Activated naive CD4-positive, alpha-beta T cell (primary cell): ENCODE results near the gene GUCA2A.
"Not testable (repeated sequence)": the region's sequence is repeated elsewhere in the genome, so short reads cannot be mapped to it uniquely, and the experiment has no call there.

Source experiments
- DNase-seq, 4 experiments: peaks; one replicate each; lab custom pipeline; 2025; lab: John Stamatoyannopoulos, UW

The GUCA2A gene

DNA sequence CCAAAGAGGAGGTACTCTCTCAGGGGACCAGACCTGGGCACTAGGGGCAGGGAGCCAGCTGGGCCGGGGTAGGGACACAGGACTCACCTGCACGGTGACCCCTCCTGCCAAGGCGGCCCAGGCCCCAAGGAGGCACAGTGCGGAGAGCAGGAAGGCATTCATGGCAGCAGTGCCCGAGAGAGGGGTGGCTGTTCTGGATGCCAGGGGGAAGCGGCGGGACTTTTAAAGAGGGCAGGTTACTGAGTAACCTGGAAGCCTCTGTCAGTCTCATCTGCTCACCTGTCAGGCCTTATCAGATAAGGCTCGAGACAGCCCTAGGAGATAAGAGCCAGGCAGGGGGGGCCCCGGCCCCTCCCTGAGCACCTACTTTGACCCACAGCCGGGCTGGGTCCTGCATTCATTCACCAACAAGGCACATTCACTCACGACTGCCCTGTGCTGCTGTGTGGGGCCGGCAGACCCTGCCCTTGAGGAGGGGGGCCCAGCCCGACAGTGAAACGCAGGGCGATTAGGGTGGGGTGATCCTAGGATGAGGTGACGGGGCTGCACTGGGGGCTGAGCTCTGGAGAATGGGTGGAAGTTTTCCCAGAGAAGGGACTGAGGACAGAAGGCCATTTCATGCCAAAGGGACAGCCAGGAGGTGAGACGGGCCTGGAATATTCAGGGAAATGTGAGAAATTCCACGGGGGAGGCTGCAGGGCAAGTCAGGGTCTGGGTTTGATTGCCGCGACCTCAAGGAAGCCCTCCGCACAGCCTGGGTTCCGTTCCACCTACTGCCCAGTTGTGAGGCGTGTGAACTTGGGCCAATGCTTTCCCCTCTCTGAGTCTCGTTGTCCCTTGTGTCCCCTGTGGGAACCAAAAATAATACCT is at the start of gene GUCA2A:
Gene GUCA2A (minus strand): TSS at position 195 of the 870 bp plus-strand sequence. CDS start 33 bp downstream, at position 162.
- DNase-seq: no peak

DNA sequence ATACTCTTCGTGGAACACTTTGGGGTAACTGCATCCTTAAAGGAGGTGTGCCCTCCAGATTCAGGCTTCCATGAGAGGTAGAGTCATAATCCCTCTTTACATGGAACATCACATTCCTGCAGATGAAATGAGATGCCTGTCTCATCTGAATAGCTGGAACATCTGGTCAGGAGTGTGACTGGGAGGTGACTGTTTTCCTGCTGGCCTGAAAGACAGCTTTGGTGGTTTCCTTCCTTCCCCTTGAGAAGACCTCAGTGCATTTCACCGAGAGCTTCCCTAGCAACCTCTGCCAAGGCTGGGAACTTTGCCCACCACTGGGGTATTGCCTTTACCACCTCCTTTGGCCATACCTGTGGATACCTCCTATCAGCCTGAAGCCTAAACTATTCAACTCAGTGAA is 46.7 kb upstream of the GUCA2A start:
- no peak for DNase-seq

DNA sequence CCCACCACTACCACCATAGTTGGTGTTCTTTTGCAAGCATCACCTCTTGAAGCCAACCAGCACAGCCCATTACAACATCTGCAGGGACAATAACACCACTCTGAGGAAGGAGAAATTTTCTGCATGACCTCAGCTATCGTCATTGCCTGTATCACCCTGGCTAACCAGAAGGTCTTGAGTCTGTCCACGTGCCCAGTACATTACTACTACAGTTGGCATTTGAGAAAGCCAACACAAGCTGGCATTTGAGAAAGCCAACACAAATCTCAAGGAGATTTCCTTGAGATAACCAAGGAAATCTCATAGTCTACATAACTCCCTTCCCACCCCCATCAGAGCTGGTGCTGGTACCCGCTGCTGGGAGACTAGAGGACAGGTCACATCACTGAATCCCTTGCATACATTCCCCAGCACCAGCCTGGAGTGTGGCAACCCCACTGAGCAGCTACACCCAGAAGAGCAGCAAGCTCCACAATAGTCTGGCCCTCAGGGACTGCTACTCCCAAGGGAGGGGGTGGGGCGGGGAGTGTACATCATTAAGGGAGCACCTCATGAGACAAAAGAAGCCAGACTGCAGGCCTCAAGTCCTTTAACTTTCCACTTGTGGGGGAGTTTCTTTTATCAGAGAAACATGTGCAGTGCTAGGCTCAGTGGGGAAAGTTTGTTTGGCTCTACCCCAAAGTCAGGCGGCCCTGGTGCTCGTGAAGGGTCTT is 46.0 kb upstream of the GUCA2A start:
- DNase-seq: no peak

DNA sequence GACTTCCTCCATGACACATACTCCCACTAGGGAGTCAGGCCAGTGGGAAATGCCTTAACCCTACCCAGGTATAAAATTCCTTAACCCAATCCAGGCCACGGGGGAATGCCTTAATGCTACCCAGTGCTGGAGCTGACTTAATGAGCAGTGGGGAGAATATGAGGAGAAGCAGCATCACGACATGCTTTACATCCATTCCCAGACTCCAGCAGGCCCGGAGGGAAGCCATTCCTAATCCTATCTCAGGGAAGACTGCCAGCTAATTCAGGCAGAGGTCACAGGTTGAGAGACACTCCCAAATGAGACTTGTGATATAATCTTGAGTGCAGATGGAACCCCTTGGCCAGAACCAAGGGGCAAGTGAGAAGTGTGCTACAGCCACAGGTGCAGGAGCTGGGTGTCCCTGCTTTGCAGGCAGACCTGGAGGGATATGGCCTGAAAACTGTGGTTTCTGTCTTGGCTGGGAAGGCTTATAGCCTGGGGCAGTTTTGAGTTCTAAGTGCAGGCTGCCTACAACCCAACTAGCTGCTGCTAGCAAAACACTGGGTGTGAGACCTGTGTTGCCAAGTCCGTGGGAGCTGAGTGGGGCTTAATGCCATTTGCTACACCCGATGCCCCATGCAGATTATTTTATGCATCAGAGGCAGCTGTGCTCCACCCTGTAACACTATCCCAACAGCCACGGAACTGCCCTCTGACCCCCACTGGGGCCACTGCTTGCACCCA is 45.1 kb upstream of the GUCA2A start:
- no peak for DNase-seq

DNA sequence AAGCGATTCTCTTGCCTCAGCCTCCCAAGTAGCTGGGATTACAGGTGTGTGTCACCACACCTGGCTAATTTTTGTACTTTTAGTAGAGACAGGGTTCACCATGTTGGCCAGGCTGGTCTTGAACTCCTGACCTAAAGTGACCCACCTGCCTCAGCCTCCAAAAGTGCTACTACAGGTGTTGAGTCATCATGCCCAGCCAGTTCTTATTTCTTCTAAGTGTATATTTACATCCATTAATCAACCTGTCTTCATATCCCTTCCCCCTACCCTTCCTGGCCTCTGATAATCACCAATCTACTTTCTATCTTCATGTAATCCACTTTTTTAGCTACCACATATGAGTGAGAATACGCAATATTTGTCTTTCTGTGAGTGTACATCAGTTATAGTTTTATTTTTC is 42.4 kb upstream of the GUCA2A start:
- not testable (repeated sequence) for DNase-seq

DNA sequence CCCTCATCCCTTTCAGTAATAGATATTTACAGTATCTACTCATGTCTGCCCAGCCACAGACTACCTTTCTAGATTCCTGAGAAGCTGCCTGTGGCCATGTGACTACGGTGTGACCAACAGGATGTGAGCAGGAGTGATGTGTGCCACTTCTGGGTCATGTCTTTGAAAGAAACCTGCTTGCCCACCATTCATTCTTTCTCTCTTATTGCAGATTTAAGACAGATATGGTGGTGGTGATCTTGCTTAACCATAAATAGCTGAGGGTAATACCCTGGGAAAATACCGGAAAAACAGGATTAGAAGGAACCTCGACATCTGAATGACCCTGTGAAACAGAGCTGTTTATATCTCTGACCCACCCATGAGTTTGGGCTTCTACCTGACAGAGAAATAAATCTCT is 41.6 kb upstream of the GUCA2A start:
- no peak for DNase-seq

GRCh38 chr1:42201986-42202385 is 37.4 kb upstream of the GUCA2A start:
- DNase-seq: no peak

- DNase-seq: no peak
Measured at GRCh38 chr1:42198251-42198650, 33.7 kb upstream of the GUCA2A start.

GRCh38 chr1:42195841-42196240 is 31.3 kb upstream of the GUCA2A start:
- no peak for DNase-seq

- no peak for DNase-seq
Measured at GRCh38 chr1:42192106-42192505, 27.6 kb upstream of the GUCA2A start.

DNA sequence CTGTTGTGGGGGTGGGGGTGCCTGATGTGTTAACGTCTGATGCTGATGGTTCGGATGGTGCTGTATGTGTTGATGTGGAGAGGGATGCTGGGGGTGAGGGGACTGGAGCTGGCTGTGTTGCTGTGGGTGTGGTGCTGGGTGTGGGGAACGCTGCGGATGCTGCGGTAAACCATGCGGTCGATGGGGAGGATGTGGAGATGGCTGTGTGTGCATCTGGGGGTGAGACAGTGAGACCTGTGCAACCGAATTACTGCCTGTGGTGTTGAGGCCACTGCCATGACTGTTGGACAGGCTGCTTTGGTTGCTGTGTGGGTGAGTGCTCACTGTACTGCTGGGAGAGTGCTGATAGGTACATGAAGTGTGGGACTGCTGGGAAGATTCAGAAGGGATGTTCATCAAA is 26.8 kb upstream of the GUCA2A start:
- no peak for DNase-seq

- no peak for DNase-seq
Measured at GRCh38 chr1:42189931-42190853, 25.6 kb upstream of the GUCA2A start.

- no peak for DNase-seq
Measured at GRCh38 chr1:42186152-42186551, 21.6 kb upstream of the GUCA2A start.

- DNase-seq: no peak
Measured at GRCh38 chr1:42184616-42185015, 20.1 kb upstream of the GUCA2A start.

- DNase-seq: no peak
Measured at GRCh38 chr1:42183957-42184268, 19.4 kb upstream of the GUCA2A start.

- no peak for DNase-seq
Measured at GRCh38 chr1:42183210-42183956, 18.8 kb upstream of the GUCA2A start.

DNA sequence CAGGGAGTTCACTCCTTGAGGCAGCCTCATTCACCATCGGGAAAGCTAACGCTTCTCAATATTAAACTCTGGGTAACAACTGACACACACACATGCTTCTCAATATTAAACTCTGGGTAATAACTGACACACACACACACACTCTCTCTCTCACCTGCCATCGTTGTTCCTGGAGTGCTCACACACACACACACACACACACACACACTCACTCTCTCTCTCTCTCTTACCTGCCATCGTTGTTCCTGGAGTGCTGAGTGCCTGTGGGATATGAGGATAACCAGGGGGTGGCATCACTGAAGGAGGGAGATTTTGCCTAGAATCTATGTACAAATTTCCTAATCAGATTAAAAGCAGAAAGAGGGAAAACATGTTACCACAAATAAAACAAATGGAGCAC is 17.1 kb upstream of the GUCA2A start:
- DNase-seq: no peak

DNA sequence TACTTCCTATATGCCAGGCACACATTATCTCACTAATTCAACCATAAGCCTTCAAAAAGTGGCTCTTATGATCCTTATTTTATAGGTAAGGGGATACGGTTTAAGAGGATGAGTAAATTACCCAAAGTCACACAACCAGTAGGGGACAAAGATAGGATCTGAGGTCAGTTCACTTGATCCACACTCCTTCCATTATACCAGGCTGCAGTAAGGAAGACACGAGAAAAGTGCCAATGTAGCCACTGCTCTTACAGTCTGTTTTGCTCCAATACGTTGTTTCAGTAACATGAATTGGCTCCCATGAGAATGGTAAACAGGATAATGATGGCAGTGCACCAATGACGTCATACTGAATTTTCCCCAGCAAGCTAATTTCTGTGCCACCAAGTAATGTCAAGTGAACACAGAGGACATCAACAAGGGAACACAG is 15.4 kb upstream of the GUCA2A start:
- DNase-seq: no peak

DNA sequence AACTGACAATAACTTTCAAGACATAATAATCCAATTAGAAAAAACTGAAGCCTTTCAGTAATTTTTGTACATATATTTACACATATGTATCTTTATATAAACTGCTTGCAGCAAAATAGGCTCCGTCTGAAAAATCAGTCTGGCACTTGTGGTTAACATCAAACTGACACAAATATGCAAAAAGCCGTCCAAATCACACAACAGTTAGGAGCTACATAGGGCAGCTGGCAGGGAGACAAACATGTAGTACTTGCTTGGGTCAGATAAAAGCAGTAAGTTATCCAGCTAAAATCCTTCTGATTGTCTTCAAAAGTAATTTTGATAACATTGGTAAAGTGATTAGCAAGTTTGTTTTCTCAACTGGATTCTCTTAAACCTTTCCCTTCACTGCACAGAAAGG is 14.7 kb upstream of the GUCA2A start:
- DNase-seq: no peak

- no peak for DNase-seq
Measured at GRCh38 chr1:42178249-42178648, 13.7 kb upstream of the GUCA2A start.

- no peak for DNase-seq
Measured at GRCh38 chr1:42177541-42177981, 13.0 kb upstream of the GUCA2A start.
